OCI-LY1 (cell line): ENCODE data around the gene SESN1.

Experiments used
- H2AFZ ChIP-seq: fragments of 200-600 bp; sonication (generic), shearing (Covaris generic); 2 replicates; pipeline ENCODE4 v1.6.0; 2014; ENCODE audit warnings: antibody characterized with exemption, mild to moderate bottlenecking, low read length
- H3F3A ChIP-seq: fragments of 200-600 bp; sonication (generic), shearing (Covaris generic); 2 replicates; pipeline ENCODE4 v1.6.0; 2014; ENCODE audit warnings: mild to moderate bottlenecking, antibody characterized with exemption, low read length, moderate library complexity; ENCODE audit not compliant: insufficient read depth
- H3K27ac ChIP-seq: fragments of 200-600 bp; sonication (generic); 2 replicates; pipeline ENCODE4 v1.5.1; 2014; ENCODE audit warnings: low read length, mixed run types, mild to moderate bottlenecking, low read depth; ENCODE audit not compliant: poor library complexity, severe bottlenecking
- H3K27me3 ChIP-seq: fragments of 200-600 bp; sonication (generic); 2 replicates; pipeline ENCODE4 v1.6.0; 2014; ENCODE audit warnings: antibody characterized with exemption, mild to moderate bottlenecking, low read length, moderate library complexity; ENCODE audit not compliant: insufficient read depth
- H3K36me3 ChIP-seq: fragments of 200-600 bp; sonication (generic); 2 replicates; pipeline ENCODE4 v1.6.1; 2014; ENCODE audit warnings: mild to moderate bottlenecking, antibody characterized with exemption, low read length, moderate library complexity, mixed read lengths; ENCODE audit not compliant: insufficient read depth
- H3K4me1 ChIP-seq: fragments of 200-600 bp; sonication (generic); 2 replicates; pipeline ENCODE4 v1.5.1; 2014; ENCODE audit warnings: mild to moderate bottlenecking, low read length, moderate library complexity; ENCODE audit not compliant: insufficient read depth, severe bottlenecking
- H3K4me2 ChIP-seq: fragments of 200-600 bp; sonication (generic), shearing (Covaris generic); 2 replicates; pipeline ENCODE4 v1.6.1; 2014; ENCODE audit warnings: low read length
- H3K4me3 ChIP-seq: fragments of 200-600 bp; sonication (generic); 2 replicates; pipeline ENCODE4 v1.5.1; 2014; ENCODE audit warnings: low read length, low read depth, mild to moderate bottlenecking, mixed read lengths; ENCODE audit not compliant: poor library complexity, severe bottlenecking
- H3K79me2 ChIP-seq: fragments of 200-600 bp; shearing (Covaris generic); 2 replicates; pipeline ENCODE4 v1.6.1; 2016; ENCODE audit warnings: mixed run types, low read length, mixed read lengths; ENCODE audit not compliant: insufficient read depth
- H3K9ac ChIP-seq: fragments of 200-600 bp; sonication (generic), shearing (Covaris generic); 2 replicates; pipeline ENCODE4 v1.6.1; 2014; ENCODE audit warnings: mild to moderate bottlenecking, low read length, mixed read lengths
- H3K9me2 ChIP-seq: fragments of 200-600 bp; sonication (generic), shearing (Covaris generic); 2 replicates; pipeline ENCODE4 v1.6.1; 2014; ENCODE audit warnings: low read depth, mild to moderate bottlenecking, low read length, mixed read lengths
- H3K9me3 ChIP-seq: fragments of 200-600 bp; shearing (Covaris generic); 2 replicates; pipeline ENCODE4 v1.6.1; 2014; ENCODE audit warnings: low read length, mixed read lengths
- H4K20me1 ChIP-seq: fragments of 200-600 bp; sonication (generic), shearing (Covaris generic); 2 replicates; pipeline ENCODE4 v1.6.0; 2016; ENCODE audit warnings: mild to moderate bottlenecking, low read length; ENCODE audit not compliant: insufficient read depth
- CTCF ChIP-seq: fragments of 200-600 bp; sonication (generic), shearing (Covaris generic); IDR thresholded peaks from 2 replicates; pipeline ENCODE4 v1.5.1; 2017; ENCODE audit warnings: mild to moderate bottlenecking, antibody characterized with exemption, low read length, moderate library complexity, mixed read lengths
- EZH2 ChIP-seq: fragments of 200-600 bp; sonication (generic), shearing (Covaris generic); IDR thresholded peaks from 2 replicates; pipeline ENCODE4 v1.8.0; 2017; ENCODE audit warnings: borderline replicate concordance, mixed run types, mild to moderate bottlenecking, antibody characterized with exemption, low read length, moderate library complexity, mixed read lengths

The SESN1 gene

GRCh38 chr6:109024368-109024767, 70.3 kb downstream of the SESN1 start:
- Histone ChIP-seq H3F3A (no peaks in the 10 kb centered on the region), H3K36me3 (no peaks in the 10 kb centered on the region), H3K27me3 (no peaks in the 10 kb centered on the region), H3K27ac (no peak overlapping the region), H3K79me2 (no peaks in the 10 kb centered on the region), H4K20me1 (no peaks in the 10 kb centered on the region), H3K4me2 (no peak overlapping the region), H3K4me1 (peaks cover 36% of the 10 kb centered on the region), H3K9me2 (no peaks in the 10 kb centered on the region), H2AFZ (no peak overlapping the region), H3K9me3 (no peaks in the 10 kb centered on the region), H3K9ac (no peak overlapping the region), H3K4me3 (no peak overlapping the region)
- no peak for TF ChIP-seq CTCF
- no peak for TF ChIP-seq EZH2

GRCh38 chr6:109023356-109023925, 71.2 kb downstream of the SESN1 start:
- Histone ChIP-seq H3K9me2 (no peaks in the 10 kb centered on the region), H3K9me3 (no peaks in the 10 kb centered on the region), H3K27me3 (no peaks in the 10 kb centered on the region), H2AFZ (no peak overlapping the region), H4K20me1 (no peaks in the 10 kb centered on the region), H3K79me2 (no peaks in the 10 kb centered on the region), H3K27ac (peak overlapping the region; percentile 49), H3F3A (no peaks in the 10 kb centered on the region), H3K36me3 (no peaks in the 10 kb centered on the region), H3K9ac (no peak overlapping the region), H3K4me2 (no peak overlapping the region), H3K4me3 (no peak overlapping the region), H3K4me1 (peaks cover 43% of the 10 kb centered on the region)
- TF ChIP-seq EZH2, result no peak
- TF ChIP-seq CTCF, result no peak

GRCh38 chr6:109021870-109022269, 72.8 kb downstream of the SESN1 start:
- H3K79me2 ChIP-seq, result no peaks in the 10 kb centered on the region
- H3K9ac ChIP-seq, result no peak overlapping the region

More at GRCh38 chr6:109021870-109022269, 72.8 kb downstream of the SESN1 start:
- Histone ChIP-seq H3F3A (no peaks in the 10 kb centered on the region), H3K4me2 (no peak overlapping the region), H4K20me1 (no peaks in the 10 kb centered on the region), H3K9me2 (no peaks in the 10 kb centered on the region), H3K27me3 (no peaks in the 10 kb centered on the region), H3K4me1 (peaks cover 45% of the 10 kb centered on the region), H3K27ac (no peak overlapping the region), H3K36me3 (no peaks in the 10 kb centered on the region), H3K9me3 (no peaks in the 10 kb centered on the region), H3K4me3 (no peak overlapping the region), H2AFZ (no peak overlapping the region)
- TF ChIP-seq EZH2, result no peak
- TF ChIP-seq CTCF, result no peak
